ENCODE measurements around the gene SLC44A5. TPM values are rescaled to one million over a fixed set of nuclear protein-coding genes. Genes with fewer than 3 reads are reported as not detected.
A peak's percentile ranks its signal among the peaks of the same experiment; 100 is the strongest.

SLC44A5 gene
- total and polyA plus RNA-seq, 10 of the 15 experiments (the other 5 are each of a cell fraction or from before 2014, with no cell fraction given): 0.04 to 1.3 TPM; not detected in 8

DNA sequence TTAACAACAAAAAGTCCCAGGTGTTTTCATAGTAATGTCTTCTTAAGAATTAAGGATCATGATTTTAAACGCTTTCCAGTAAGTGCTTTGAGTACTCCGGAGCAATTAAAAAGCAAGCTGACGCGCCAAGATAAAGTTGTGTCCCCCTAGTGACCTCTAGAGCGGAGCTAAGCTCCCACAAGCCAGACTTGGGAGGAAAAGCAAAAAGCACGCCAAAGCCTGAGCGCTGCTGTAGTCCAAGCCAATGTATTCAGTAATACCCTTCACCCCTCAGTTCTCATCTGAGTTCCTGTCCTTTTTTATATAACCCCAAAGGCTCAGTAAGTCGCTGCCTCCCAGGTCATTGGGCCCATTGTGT, 3.5 kb upstream of the SLC44A5 start:
- POLR2A ChIA-PET: no interaction called here
- RAD21 ChIA-PET (ENCODE audit: unreplicated experiment): no interaction called here
- Histone ChIP-seq H3K4me1 (ENCODE audit: control insufficient read depth, insufficient read depth, low read length) (no peaks in the 10 kb centered on the region), H3K36me3 (ENCODE audit: control insufficient read depth in 2 of 2, insufficient read depth in 2 of 2, low read length in 1 of 2) (no peaks in the 10 kb centered on the region), H3K27me3 (replicated peaks in 1 of 2; ENCODE audit: control insufficient read depth in 2 of 2, insufficient read depth in 2 of 2, low read length in 1 of 2) (peaks cover 10 to 11% of the 10 kb centered on the region in 2 experiments), H3K9me3 (replicated peaks; ENCODE audit: control insufficient read depth, insufficient read depth, low read length) (no peaks in the 10 kb centered on the region), H3K4me3 (no peak overlapping the region), H3K4me2 (ENCODE audit: control insufficient read depth, insufficient read depth) (peak overlapping the region; percentile 64; the same call in 1 of the 2 replicates), H3K9ac (ENCODE audit: control insufficient read depth, insufficient read depth, low read length) (no peak overlapping the region), H3K27ac (ENCODE audit: control insufficient read depth, insufficient read depth) (no peak overlapping the region), H2AFZ (ENCODE audit: control insufficient read depth, low read depth, low read length) (no peak overlapping the region; the same call in 1 of the 2 replicates), H3K79me2 (ENCODE audit: control insufficient read depth, insufficient read depth, low read length) (no peaks in the 10 kb centered on the region), H4K20me1 (ENCODE audit: control insufficient read depth, insufficient read depth) (no peaks in the 10 kb centered on the region)
- WGBS (ENCODE audit: insufficient coverage, insufficient replicate concordance, low lambda C conversion rate, missing lambda C conversion rate): 28% methylated on average over 8 of the region's 8 CpGs
- ATAC-seq (no peak), FAIRE-seq (no peak), DNase-seq (ENCODE audit: low read depth, low spot score) (no peak)
- CTCF ChIA-PET: interaction anchor here (1.8 kb wide), 1 partner anchor 10 kb away, joined by 7 read pairs; no protein-coding TSS in a partner anchor
- TF ChIP-seq, protein P1, sequence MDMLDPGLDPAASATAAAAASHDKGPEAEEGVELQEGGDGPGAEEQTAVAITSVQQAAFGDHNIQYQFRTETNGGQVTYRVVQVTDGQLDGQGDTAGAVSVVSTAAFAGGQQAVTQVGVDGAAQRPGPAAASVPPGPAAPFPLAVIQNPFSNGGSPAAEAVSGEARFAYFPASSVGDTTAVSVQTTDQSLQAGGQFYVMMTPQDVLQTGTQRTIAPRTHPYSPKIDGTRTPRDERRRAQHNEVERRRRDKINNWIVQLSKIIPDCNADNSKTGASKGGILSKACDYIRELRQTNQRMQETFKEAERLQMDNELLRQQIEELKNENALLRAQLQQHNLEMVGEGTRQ (IDR thresholded peaks at IDR 0.05; ENCODE audit: borderline replicate concordance, low read depth, low read length): no peak
- no peak for TF ChIP-seq ZNF207 (IDR thresholded peaks at IDR 0.05; ENCODE audit: borderline replicate concordance)
- TF ChIP-seq HDGF (IDR thresholded peaks at IDR 0.05): no peak
- SMC1A ChIA-PET (ENCODE audit: uncharacterized antibody, unreplicated experiment): interaction anchor here (0.9 to 1.0 kb wide), 2 partner anchors 9 to 31 kb away, joined by 3 read pairs; no protein-coding TSS in a partner anchor
- BruUV-seq (replicated peaks): no TSS peak
- intact Hi-C loops (cut with micrococcal nuclease; ENCODE audit: unreplicated experiment) (no loop called here), in situ Hi-C loops (cut with MboI) (no loop called here)

DNA sequence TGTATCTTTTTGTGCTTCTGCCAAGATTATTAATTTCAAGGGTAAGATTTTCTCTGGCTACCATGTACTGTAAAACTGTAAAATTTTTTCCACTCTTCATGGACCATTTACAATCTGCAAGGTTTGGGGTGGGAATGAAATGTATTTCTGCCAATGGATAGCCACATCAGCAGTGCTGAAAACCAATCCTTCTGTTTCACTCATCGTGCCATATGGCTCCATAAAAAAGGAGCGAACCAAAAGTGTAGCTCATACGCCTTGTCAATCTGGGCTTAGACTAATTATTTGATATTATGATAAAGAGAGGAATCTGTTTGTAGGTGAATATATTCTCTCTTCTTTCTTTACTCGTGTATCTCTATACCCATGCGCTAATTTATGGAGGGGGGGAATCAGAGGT, 3.0 kb upstream of the SLC44A5 start:
- H3K4me3 ChIP-seq: no peak overlapping the region
- ChIA-PET SMC1A (ENCODE audit: uncharacterized antibody, unreplicated experiment) (interaction anchor here (1.0 to 1.3 kb wide), 2 partner anchors 10 to 11 kb away, joined by 3 to 4 read pairs; no protein-coding TSS in a partner anchor), POLR2A (no interaction called here), RAD21 (ENCODE audit: unreplicated experiment) (no interaction called here), CTCF (interaction anchor here (0.9 to 1.8 kb wide), 4 partner anchors 10 to 18 kb away, joined by 3 to 7 read pairs (median 4); no protein-coding TSS in a partner anchor)
- TF ChIP-seq EGR1 (IDR thresholded peaks at IDR 0.05; ENCODE audit: borderline replicate concordance in 1 of 2, low read depth in 2 of 2, low read length in 2 of 2) (no peak), NFYA (IDR thresholded peaks at IDR 0.05; ENCODE audit: borderline replicate concordance, low read depth, low read length) (no peak), HCFC1 (IDR thresholded peaks at IDR 0.05; ENCODE audit: low read length) (no peak)
- no peak overlapping the region for H3K27ac ChIP-seq (ENCODE audit: control insufficient read depth, insufficient read depth)
- H2AFZ ChIP-seq (ENCODE audit: control insufficient read depth, low read depth, low read length): no peak overlapping the region
- no peak overlapping the region for H3K4me2 ChIP-seq (ENCODE audit: control insufficient read depth, insufficient read depth)
- no peaks in the 10 kb centered on the region for H3K36me3 ChIP-seq (ENCODE audit: control insufficient read depth in 2 of 2, insufficient read depth in 2 of 2, low read length in 1 of 2)
- H4K20me1 ChIP-seq (ENCODE audit: control insufficient read depth, insufficient read depth): no peaks in the 10 kb centered on the region
- in situ Hi-C loops (cut with MboI) (no loop called here), intact Hi-C loops (cut with micrococcal nuclease; ENCODE audit: unreplicated experiment) (no loop called here)
- ATAC-seq (no peak), DNase-seq (ENCODE audit: low read depth, low spot score) (no peak), FAIRE-seq (no peak)
- no peaks in the 10 kb centered on the region for H3K4me1 ChIP-seq (ENCODE audit: control insufficient read depth, insufficient read depth, low read length)
- H3K27me3 ChIP-seq (replicated peaks in 1 of 2; ENCODE audit: control insufficient read depth in 2 of 2, insufficient read depth in 2 of 2, low read length in 1 of 2): peaks cover 10 to 11% of the 10 kb centered on the region in 2 experiments
- no peaks in the 10 kb centered on the region for H3K79me2 ChIP-seq (ENCODE audit: control insufficient read depth, insufficient read depth, low read length)
- no TSS peak for BruUV-seq (replicated peaks)
- no peaks in the 10 kb centered on the region for H3K9me3 ChIP-seq (replicated peaks; ENCODE audit: control insufficient read depth, insufficient read depth, low read length)
- no peak overlapping the region for H3K9ac ChIP-seq (ENCODE audit: control insufficient read depth, insufficient read depth, low read length)
- 64% methylated on average over 5 of the region's 5 CpGs for WGBS (ENCODE audit: insufficient coverage, insufficient replicate concordance, low lambda C conversion rate, missing lambda C conversion rate)

Data from GM12878 (cell line).